ENCODE measurements around the gene HIVEP2. TPM values are rescaled to one million over a fixed set of nuclear protein-coding genes. Genes with fewer than 3 reads are reported as not detected.

Gene HIVEP2
- total RNA-seq, 1 donor from 2014 or later = 7.9 TPM

DNA sequence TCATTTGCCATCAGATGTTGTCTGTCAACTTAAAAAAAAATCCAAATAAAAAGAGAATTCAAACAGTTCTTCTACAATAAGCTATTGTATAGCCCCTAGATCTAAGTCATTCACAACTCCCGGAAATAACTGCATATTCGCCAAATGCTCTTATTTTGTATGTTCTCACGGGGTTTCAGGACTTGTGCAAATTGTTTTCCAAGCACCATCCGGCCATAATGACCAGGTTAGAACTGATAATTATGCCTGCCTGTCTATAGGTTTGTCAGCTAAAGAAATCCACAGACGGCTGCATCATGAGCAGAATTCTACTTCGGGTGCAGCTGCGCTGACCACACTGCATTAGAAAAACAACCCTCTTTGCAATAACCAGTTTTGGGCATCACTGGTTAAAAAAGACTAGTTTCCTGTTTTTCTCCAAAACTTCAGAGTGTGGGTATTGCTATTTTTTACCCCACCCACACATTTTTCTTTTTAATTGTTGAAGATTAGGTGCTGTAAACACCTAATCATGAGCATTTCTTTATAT lies 87.7 kb downstream of the HIVEP2 start:
- no peaks in the 10 kb centered on the region for H3K36me3 ChIP-seq (ENCODE audit: control insufficient read depth, insufficient read depth, low read length)
- TF ChIP-seq, protein P1, sequence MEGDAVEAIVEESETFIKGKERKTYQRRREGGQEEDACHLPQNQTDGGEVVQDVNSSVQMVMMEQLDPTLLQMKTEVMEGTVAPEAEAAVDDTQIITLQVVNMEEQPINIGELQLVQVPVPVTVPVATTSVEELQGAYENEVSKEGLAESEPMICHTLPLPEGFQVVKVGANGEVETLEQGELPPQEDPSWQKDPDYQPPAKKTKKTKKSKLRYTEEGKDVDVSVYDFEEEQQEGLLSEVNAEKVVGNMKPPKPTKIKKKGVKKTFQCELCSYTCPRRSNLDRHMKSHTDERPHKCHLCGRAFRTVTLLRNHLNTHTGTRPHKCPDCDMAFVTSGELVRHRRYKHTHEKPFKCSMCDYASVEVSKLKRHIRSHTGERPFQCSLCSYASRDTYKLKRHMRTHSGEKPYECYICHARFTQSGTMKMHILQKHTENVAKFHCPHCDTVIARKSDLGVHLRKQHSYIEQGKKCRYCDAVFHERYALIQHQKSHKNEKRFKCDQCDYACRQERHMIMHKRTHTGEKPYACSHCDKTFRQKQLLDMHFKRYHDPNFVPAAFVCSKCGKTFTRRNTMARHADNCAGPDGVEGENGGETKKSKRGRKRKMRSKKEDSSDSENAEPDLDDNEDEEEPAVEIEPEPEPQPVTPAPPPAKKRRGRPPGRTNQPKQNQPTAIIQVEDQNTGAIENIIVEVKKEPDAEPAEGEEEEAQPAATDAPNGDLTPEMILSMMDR (IDR thresholded peaks at IDR 0.05; ENCODE audit: insufficient read depth, low read length, severe bottlenecking) = no peak
- DNase-seq (ENCODE audit: low read depth) (no peak), FAIRE-seq (no peak)
- H3K4me3 ChIP-seq (ENCODE audit: low read depth, low read length) = no peak overlapping the region
- no peaks in the 10 kb centered on the region for H3K27me3 ChIP-seq (ENCODE audit: control insufficient read depth, insufficient read depth, low read length)

DNA sequence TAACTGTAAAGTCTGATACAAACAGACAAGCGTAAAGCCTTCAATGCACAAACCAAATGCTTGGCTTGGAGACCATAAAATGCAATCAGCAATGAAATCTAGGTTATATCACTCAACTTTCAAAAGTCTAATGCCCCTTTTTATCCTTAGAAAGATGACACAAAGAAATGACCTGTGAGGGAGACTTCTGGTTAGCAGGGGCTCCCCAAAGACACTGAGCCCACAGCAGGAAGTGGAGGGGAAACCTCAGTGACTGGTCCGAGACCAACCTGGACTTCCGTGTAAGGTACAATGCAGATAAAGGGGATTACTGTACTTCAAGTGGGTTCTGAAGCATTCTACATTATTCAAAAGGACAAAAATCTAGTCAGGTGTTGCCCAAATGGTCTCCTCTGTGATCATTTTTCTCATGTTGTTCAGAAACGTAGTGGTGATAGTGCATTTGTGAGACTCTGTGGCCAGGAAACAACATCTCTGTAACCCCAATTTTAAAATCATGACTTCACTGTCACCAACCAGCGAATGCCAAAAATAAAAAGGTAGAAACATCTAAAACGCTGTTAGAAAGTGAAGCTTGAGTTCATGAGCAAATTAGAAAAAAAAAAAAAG lies 88.2 kb downstream of the HIVEP2 start:
- Histone ChIP-seq H3K4me3 (ENCODE audit: low read depth, low read length) (no peak overlapping the region), H3K27me3 (ENCODE audit: control insufficient read depth, insufficient read depth, low read length) (no peaks in the 10 kb centered on the region), H3K36me3 (ENCODE audit: control insufficient read depth, insufficient read depth, low read length) (no peaks in the 10 kb centered on the region)
- no peak for FAIRE-seq
- no peak for DNase-seq (ENCODE audit: low read depth)
- TF ChIP-seq, protein P1 (IDR thresholded peaks at IDR 0.05; ENCODE audit: insufficient read depth, low read length, severe bottlenecking) = no peak

DNA sequence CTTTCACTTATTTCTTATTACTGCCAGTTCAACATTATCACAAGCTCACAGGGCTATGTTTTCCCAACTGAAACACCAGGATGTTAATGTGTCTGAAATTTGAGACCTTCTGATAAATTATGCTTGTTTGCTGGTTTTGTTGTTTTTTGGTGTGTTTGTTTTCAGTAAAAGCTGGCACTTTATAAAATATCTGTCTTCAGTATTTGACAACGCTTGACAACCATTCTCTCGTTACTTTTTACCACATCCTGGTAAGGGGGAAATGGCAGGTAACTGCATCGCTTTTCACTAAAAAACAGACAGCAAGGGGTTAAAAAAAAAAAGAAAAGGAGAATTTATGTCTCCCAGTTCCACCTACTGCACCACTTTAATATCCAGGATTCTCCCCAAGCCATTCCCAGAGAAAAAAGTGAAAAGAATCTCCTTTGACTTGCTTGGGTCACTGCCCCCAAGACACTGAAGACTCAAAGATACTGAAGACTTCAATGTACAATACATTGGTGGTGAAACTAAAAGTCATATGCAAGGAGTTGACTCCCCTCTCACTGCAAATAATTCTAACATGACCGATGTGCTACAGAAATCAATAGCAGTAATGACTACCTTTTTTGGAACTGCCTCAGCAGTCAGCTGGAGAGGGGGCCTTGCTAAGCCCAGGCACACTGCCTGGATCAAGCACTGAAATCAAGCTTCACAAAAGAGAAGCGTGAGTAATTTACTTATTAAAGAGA lies 88.9 kb downstream of the HIVEP2 start:
- DNase-seq (ENCODE audit: low read depth) (no peak), FAIRE-seq (no peak)
- Histone ChIP-seq H3K4me3 (ENCODE audit: low read depth, low read length) (no peak overlapping the region), H3K36me3 (ENCODE audit: control insufficient read depth, insufficient read depth, low read length) (no peaks in the 10 kb centered on the region), H3K27me3 (ENCODE audit: control insufficient read depth, insufficient read depth, low read length) (no peaks in the 10 kb centered on the region)
- TF ChIP-seq, protein P1 (IDR thresholded peaks at IDR 0.05; ENCODE audit: insufficient read depth, low read length, severe bottlenecking) = no peak

DNA sequence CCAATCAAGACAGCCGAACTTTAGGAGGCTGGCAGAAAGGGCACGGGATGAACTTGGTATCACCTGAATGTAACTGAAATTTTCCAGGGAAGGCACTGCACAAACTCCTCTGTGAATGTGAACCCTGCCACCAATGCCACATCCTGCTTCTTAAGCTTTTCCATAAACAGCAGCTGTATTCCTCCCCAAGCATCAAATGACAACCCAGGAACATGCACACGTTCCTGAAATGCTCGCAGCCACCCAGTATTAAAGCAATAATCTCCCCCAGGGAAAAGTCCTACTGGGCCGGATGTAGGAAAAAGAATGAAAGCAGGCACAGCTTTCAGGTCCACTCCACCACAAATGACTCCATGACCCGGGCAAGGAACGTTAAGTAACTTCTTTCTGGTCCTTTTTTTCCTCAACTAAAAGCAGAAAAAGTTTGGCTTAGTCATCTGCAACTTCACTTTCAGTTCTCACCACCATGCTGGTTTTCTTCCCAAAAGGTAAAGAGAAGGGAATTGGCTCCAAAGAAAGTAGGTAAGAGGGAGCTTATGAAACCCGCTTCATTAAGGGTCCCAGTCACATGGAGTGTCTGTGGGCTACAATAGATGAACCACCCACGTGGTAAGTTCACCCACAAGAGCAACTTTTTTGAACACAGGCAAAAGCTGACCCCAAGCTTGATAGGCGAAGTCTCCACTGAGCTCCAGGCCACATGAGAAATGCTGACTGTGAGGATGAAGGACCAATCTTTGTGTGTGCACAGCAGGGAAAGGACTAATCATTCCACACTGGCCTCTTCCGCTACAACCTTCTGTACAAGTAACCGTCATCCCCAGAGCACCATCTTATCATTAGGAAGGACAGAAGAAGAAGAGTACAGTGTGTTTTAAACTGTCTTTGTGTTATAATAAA lies 90.1 kb downstream of the HIVEP2 start:
- TF ChIP-seq, protein P1 (IDR thresholded peaks at IDR 0.05; ENCODE audit: insufficient read depth, low read length, severe bottlenecking) = no peak
- H3K4me3 ChIP-seq (ENCODE audit: low read depth, low read length) = no peak overlapping the region
- FAIRE-seq = no peak
- no peaks in the 10 kb centered on the region for H3K36me3 ChIP-seq (ENCODE audit: control insufficient read depth, insufficient read depth, low read length)
- no peak for DNase-seq (ENCODE audit: low read depth)
- no peaks in the 10 kb centered on the region for H3K27me3 ChIP-seq (ENCODE audit: control insufficient read depth, insufficient read depth, low read length)

DNA sequence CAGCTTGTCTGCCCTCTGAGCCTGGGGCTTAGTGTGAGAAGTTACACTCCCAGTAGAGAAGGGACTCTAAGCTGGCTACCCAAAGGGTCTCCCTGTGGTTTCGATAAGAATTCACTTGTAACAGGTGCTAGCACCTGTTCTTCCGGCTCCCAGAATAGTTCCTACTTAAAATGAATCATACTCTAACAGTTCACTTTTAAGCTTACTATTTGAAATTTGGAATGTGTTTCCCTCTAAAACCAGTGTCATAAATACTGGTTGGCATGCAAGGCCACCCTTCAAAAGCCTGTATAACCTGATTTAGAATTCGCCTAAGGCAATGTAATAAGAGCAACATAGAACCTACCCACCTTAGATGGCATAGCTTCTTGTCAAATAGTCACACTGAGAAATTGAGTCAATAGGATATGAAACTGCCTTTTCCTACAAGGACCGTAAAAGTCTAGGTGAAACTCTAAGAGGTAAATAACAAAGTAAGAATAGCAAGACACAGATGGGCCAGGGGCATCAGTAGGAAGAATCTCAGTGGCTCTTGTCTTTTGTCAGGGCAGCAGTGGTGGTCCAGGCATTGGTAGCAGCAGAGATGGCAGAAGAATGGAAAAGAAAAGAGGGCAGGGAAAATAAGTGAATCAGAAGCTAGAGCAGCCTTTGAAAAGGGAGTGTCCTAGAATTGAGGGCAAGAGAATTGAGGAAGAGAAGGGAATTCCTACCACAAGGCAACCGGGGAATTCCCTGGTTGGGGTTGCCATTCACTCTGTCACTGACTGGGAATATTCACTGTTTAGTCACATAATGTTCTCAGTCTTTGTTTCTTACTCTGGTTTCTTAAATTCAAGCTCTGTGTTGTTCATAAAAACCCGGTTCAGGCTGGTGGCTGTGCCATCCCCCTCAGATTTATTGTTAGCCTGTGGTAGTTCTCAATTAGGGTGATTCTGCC lies 91.5 kb downstream of the HIVEP2 start:
- DNase-seq (ENCODE audit: low read depth) (peak; percentile 71), FAIRE-seq (no peak)
- Histone ChIP-seq H3K4me3 (ENCODE audit: low read depth, low read length) (no peak overlapping the region), H3K27me3 (ENCODE audit: control insufficient read depth, insufficient read depth, low read length) (no peaks in the 10 kb centered on the region), H3K36me3 (ENCODE audit: control insufficient read depth, insufficient read depth, low read length) (no peaks in the 10 kb centered on the region)
- TF ChIP-seq, protein P1 (IDR thresholded peaks at IDR 0.05; ENCODE audit: insufficient read depth, low read length, severe bottlenecking) = peak; percentile 14

Measured in bronchial epithelial cell (primary cell).